HEK293T (cell line): ENCODE results near the gene PIGU.

Source experiments
- BHLHE40 ChIP-seq: fragments of 450-650 bp; IDR thresholded peaks from 2 replicates; pipeline ENCODE4 v1.6.1; 2016; ENCODE audit warnings: mild to moderate bottlenecking, moderate library complexity, borderline replicate concordance
- ELF4 ChIP-seq: fragments of 450-650 bp; IDR thresholded peaks from 2 replicates; pipeline ENCODE4 v1.6.1; 2017; ENCODE audit warnings: antibody characterized with exemption
- FOXA1 ChIP-seq: fragments of 450-650 bp; IDR thresholded peaks from 2 replicates; pipeline ENCODE4 v1.6.1; 2016; ENCODE audit warnings: mild to moderate bottlenecking
- FOXK2 ChIP-seq: fragments of 450-650 bp; IDR thresholded peaks from 2 replicates; pipeline ENCODE4 v1.6.1; 2016; ENCODE audit warnings: mild to moderate bottlenecking
- FOXM1 ChIP-seq: fragments of 450-650 bp; IDR thresholded peaks from 2 replicates; pipeline ENCODE4 v1.6.1; 2017; ENCODE audit warnings: mild to moderate bottlenecking, borderline replicate concordance
- NFRKB ChIP-seq: fragments of 450-650 bp; IDR thresholded peaks from 2 replicates; pipeline ENCODE4 v1.6.1; 2016; ENCODE audit warnings: mild to moderate bottlenecking, moderate library complexity
- SP1 ChIP-seq: fragments of 450-650 bp; IDR thresholded peaks from 2 replicates; pipeline ENCODE4 v1.6.1; 2017
- SUZ12 ChIP-seq: fragments of 450-650 bp; IDR thresholded peaks from 2 replicates; pipeline ENCODE4 v1.6.1; 2016; ENCODE audit warnings: mild to moderate bottlenecking
- ZNF384 ChIP-seq: fragments of 450-650 bp; IDR thresholded peaks from 2 replicates; pipeline ENCODE4 v1.6.1; 2016
- TF ChIP-seq, protein P1 (sequence below): fragments of 450-650 bp; IDR thresholded peaks from 2 replicates; pipeline ENCODE4 v1.6.1; 2016

DNA sequence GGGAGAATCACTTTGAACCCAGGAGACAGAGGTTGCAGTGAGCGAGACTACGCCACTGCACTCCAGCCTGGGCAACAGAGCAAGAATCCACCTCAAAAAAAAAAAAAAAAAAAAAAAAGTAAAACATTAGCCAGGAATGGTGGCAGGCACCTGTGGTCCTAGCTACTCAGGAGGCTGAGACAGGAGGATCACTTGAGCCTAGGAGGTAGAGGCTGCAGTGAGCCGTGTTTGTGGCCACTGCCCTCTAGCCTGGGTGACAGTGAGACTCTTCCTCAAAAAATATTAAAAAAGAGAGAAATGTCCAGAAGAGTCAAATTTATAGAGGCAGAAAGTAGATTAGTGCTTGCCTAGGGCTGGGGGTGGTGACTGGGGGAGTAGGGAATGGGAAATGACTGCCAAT lies 6.8 kb upstream of the PIGU start:
- TF ChIP-seq BHLHE40 (no peak), FOXM1 (no peak), ELF4 (no peak), SP1 (no peak), NFRKB (no peak), FOXA1 (no peak), ZNF384 (no peak), SUZ12 (no peak), FOXK2 (no peak)
- TF ChIP-seq, protein P1, sequence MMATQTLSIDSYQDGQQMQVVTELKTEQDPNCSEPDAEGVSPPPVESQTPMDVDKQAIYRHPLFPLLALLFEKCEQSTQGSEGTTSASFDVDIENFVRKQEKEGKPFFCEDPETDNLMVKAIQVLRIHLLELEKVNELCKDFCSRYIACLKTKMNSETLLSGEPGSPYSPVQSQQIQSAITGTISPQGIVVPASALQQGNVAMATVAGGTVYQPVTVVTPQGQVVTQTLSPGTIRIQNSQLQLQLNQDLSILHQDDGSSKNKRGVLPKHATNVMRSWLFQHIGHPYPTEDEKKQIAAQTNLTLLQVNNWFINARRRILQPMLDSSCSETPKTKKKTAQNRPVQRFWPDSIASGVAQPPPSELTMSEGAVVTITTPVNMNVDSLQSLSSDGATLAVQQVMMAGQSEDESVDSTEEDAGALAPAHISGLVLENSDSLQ = no peak
